Body of pancreas (tissue), 4 donors: Measurements from ENCODE around the gene SLC37A4. TPM values are rescaled to one million over a fixed set of nuclear protein-coding genes. Genes with fewer than 3 reads are reported as not detected.
"Not testable (repeated sequence)": the region's sequence is repeated elsewhere in the genome, so short reads cannot be mapped to it uniquely, and the experiment has no call there.

Source experiments
- ATAC-seq: fragments of 150-250 bp; one replicate; pipeline ENCODE4 v1.9.1; 2016
- DNase-seq, 4 donors: peaks; one replicate each; pipeline ENCODE4 v3.0.0-alpha.2; 2019
- H3K27ac ChIP-seq, 4 donors: fragments of 200-600 bp; sonication (generic); 1 replicate in 3 of 4; 2 replicates in 1 of 4; pipeline versions ENCODE4 v1.5.1 to v1.6.1; 2016 to 2019; ENCODE audit warnings: mild to moderate bottlenecking in 1 of 4, mixed read lengths in 1 of 4, moderate library complexity in 1 of 4
- H3K27me3 ChIP-seq, 2 donors: fragments of 200-600 bp; sonication (generic); one replicate each; pipeline ENCODE4 v1.6.0; 2016; ENCODE audit warnings: mild to moderate bottlenecking in 1 of 2
- H3K36me3 ChIP-seq, 2 donors: fragments of 200-600 bp; sonication (generic); replicated peaks in 1 of 2; 2 replicates each; pipeline ENCODE4 v1.5.1; 2016; ENCODE audit warnings: low read depth in 2 of 2; ENCODE audit not compliant: insufficient read depth in 1 of 2
- H3K4me1 ChIP-seq: fragments of 200-600 bp; sonication (generic); one replicate; pipeline ENCODE4 v1.6.0; 2016
- H3K4me3 ChIP-seq, 2 donors: fragments of 200-600 bp; sonication (generic); 1 replicate in 1 of 2; 2 replicates in 1 of 2; pipeline ENCODE4 v1.5.1; 2016 to 2019
- H3K9me3 ChIP-seq, 3 donors: fragments of 200-600 bp; sonication (generic); 1 replicate in 2 of 3; 2 replicates in 1 of 3; pipeline ENCODE4 v1.5.1; 2016
- CTCF ChIP-seq, 7 experiments: fragments of 450-650 bp in 4 of 7; fragments of 200-600 bp in 3 of 7; sonication (generic) in 3 of 7; IDR thresholded peaks; one replicate each; pipeline ENCODE4 v1.5.1; 2016 to 2019; ENCODE audit warnings: antibody characterized with exemption in 7 of 7
- POLR2A ChIP-seq, 3 donors: fragments of 450-650 bp; IDR thresholded peaks; one replicate each; pipeline ENCODE4 v1.6.1; 2016; ENCODE audit warnings: antibody characterized with exemption in 3 of 3, mild to moderate bottlenecking in 2 of 3
- WGBS, 2 donors: methylation state at CpG; one replicate each; pipeline ENCODE4 v1.1.5; 2017; 5-methylcytosine and 5-hydroxymethylcytosine counted together
- intact Hi-C: fragments of 100-400 bp; cut with DNase I; formaldehyde crosslinking; loops from one replicate; pipeline ENCODE4 v1.15.1; 2023
- total RNA-seq, 2 donors: library from RNA; depleted of rRNA; stranded (reverse); fragments of >200 nt; gene quantifications; one replicate each; pipeline ENCODE4 v1.1.0, GENCODE V29; 2016

SLC37A4 gene
- total RNA-seq, 2 donors from 2014 or later, result 64.6 to 90.3 TPM

DNA sequence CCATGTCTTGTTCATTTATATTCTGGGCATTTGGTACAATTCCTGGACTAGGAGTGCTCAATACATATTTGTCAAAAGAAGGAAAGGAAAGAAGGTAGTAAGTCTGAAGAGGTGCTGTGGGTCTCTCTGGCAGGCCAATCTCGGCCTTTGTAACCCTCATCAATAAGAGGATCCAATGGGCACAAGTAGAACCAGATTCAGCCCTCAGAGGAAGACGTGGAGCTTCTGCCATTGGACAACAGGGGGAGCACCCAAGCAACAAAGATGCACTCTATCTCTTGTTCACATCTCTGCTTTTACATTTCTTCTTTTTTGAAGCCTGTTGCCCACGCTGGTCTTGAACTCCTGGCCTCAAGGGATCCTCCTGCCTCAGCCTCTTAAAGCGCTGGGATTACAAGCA lies 34.7 kb upstream of the SLC37A4 start:
- peaks cover 66% of the 10 kb centered on the region for H3K4me1 ChIP-seq
- H3K4me3 ChIP-seq, result no peak overlapping the region
- no peaks in the 10 kb centered on the region for H3K9me3 ChIP-seq
- no peak for ATAC-seq
- intact Hi-C loops, result no loop called here
- no peaks in the 10 kb centered on the region for H3K27me3 ChIP-seq
- no peaks in the 10 kb centered on the region for H3K36me3 ChIP-seq
- TF ChIP-seq CTCF (IDR thresholded peaks at IDR 0.05) (peak in 2 of 7 experiments; percentile 3 to 28), POLR2A (IDR thresholded peaks at IDR 0.05) (no peak)
- no peak for DNase-seq
- WGBS, 2 donors, result 74 to 83% methylated on average over 4 of the region's 4 CpGs
- H3K27ac ChIP-seq, result peak overlapping the region in 2 of 4 donors; percentile 0 to 10

DNA sequence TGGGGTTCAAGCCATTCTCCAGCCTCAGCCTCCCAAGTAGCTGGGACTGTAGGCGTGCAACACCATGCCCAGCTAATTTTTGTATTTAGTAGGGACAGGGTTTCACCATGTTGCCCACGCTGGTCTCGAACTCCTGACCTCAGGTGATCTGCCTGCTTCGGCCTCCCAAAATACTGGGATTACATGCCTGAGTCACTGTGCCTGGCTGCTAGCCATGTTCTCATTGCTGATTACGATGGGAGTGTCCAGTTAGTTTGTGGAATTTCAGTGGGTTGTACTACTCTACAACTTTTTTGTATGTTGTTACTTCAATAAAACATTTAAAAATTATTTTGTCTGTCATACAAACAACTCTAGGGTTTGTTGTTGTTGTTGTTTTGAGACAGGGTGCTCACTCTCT lies 32.1 kb upstream of the SLC37A4 start:
- Histone ChIP-seq H3K4me1 (peaks cover 57% of the 10 kb centered on the region), H3K27ac (peak overlapping the region in 3 of 4 donors; percentile 59 to 75 (median 67)), H3K4me3 (no peak overlapping the region), H3K27me3 (no peaks in the 10 kb centered on the region), H3K36me3 (no peaks in the 10 kb centered on the region), H3K9me3 (no peaks in the 10 kb centered on the region)
- DNase-seq (peak; percentile 63 to 78 (median 72)), ATAC-seq (no peak)
- TF ChIP-seq POLR2A (IDR thresholded peaks at IDR 0.05) (no peak), CTCF (IDR thresholded peaks at IDR 0.05) (no peak)
- intact Hi-C loops, result no loop called here
- 58 to 59% methylated on average over 5 of the region's 5 CpGs for WGBS, 2 donors

DNA sequence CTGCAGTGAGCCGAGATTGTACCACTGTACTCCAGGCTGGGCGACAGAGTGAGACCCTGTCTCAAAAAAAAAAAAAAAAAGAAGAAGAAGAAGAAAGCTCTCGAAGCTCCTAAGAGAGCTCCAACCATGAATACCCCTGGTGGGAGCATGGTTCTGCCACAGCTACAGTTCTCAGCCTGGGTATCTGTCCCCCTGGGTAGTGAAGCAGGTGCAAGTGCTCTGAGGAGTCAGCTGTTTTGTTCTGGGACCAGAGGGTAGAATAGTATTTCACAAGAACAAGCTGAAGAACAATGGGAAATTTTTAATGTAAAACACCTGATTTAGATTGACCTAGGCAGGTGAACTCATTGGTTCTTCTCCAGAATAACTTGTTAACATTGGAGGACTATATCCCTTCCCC lies 30.6 kb upstream of the SLC37A4 start:
- WGBS, 2 donors, result 20 to 76% methylated on average over 3 of the region's 3 CpGs
- Histone ChIP-seq H3K4me1 (peaks cover 50% of the 10 kb centered on the region), H3K27me3 (no peaks in the 10 kb centered on the region), H3K9me3 (no peaks in the 10 kb centered on the region), H3K27ac (peak overlapping the region; percentile 48 to 75 (median 63)), H3K36me3 (no peaks in the 10 kb centered on the region), H3K4me3 (no peak overlapping the region)
- DNase-seq (peak; percentile 59 to 82 (median 80)), ATAC-seq (peak; percentile 31)
- TF ChIP-seq POLR2A (IDR thresholded peaks at IDR 0.05), result peak in 2 of 3 donors; percentile 33 to 54
- peak in 1 of 7 experiments; percentile 4 for TF ChIP-seq CTCF (IDR thresholded peaks at IDR 0.05)
- intact Hi-C loops, result no loop called here

- 68% methylated on average over 9 of the region's 35 CpGs; no CpG with 5 or more reads in 1 of the 2 donors for WGBS, 2 donors
- intact Hi-C loops, H3K9me3 ChIP-seq, H3K27me3 ChIP-seq, H3K4me3 ChIP-seq, DNase-seq, ATAC-seq, H3K36me3 ChIP-seq: not testable (repeated sequence)
- Histone ChIP-seq H3K27ac (peak overlapping the region in 2 of 4 donors; percentile 16 to 42), H3K4me1 (peaks cover 61% of the 10 kb centered on the region)
Observed at GRCh38 chr11:119059128-119059527, 28.5 kb upstream of the SLC37A4 start.

DNA sequence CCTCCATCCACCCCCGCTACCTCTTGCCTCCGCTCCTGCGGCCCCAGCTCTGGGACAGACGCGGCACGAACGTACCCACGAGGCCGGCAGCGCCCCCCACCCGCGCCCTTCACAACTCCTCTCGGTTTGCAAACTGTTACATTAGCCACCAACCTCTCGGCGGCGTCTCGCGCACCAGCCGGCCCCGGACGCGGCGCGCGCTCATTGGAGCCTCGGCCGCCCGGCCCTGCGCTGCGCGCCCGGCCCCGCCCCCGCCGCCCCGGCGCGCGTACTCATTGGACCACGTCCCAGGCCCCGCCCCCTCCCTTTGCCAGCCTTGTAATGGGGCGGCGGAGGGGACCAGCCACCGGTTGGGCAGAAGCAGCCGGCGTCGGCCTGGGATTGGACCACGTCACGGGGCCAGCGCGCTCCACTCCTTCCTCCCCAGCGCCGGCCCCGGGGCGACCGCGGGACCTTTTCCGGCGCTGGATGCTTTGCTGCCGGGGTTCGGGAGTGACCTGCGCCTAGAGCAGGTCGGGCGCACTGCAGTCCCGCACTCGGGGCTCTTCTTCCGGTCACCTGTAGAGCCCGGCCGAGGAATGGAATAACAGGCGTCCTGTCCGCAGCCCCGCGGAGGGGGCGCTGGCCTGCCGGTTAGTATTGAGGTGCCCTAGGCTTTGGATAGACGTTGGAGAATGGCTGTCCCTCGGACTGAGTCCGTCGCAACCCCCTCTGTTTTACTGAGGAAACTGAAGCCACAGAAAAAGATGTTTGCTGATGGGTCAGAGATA lies 26.5 kb upstream of the SLC37A4 start, which contains the start of gene HYOU1:
HYOU1 (minus strand) TSS at position 206 of the 770 bp plus-strand sequence. CDS start 1,045 bp downstream, outside the sequence.
- Histone ChIP-seq H3K4me3 (peak within 1 kb of the TSS; percentile 48 to 82), H3K36me3 (peaks cover 7 to 13% of the 10 kb centered on the region in 2 donors), H3K27me3 (no peaks in the 10 kb centered on the region), H3K9me3 (no peaks in the 10 kb centered on the region), H3K4me1 (peaks cover 53% of the 10 kb centered on the region), H3K27ac (peak within 1 kb of the TSS; percentile 85 to 97 (median 92))
- DNase-seq (peak; percentile 99 to 100 (median 100)), ATAC-seq (peak; percentile 93)
- 0% methylated on average over 11 to 61 of the region's 79 CpGs for WGBS, 2 donors
- peak; percentile 93 to 96 (median 93) for TF ChIP-seq POLR2A (IDR thresholded peaks at IDR 0.05)
- peak in 4 of 7 experiments; percentile 33 to 44 (median 36) for TF ChIP-seq CTCF (IDR thresholded peaks at IDR 0.05)
- intact Hi-C loops, result no loop called here
